WTC11 (cell line): Measurements from ENCODE around the gene TMEM156. TPM values are rescaled to one million over a fixed set of nuclear protein-coding genes. Genes with fewer than 3 reads are reported as not detected.
A peak's percentile ranks its signal among the peaks of the same experiment; 100 is the strongest.

ENCODE experiments used
- ATAC-seq: fragments of 200-7000 bp; cut with Tn5 transposase; 2 replicates; pipeline ENCODE4 v1.10.0; 2021; ENCODE audit warnings: mild to moderate bottlenecking, moderate library complexity
- CTCF ChIA-PET: fragments of 300-600 bp; sonication (Branson Sonifier 250); formaldehyde crosslinking; loops from one replicate; lab custom pipeline; 2021; ENCODE audit warnings: antibody characterized with exemption; lab: Charles Lee
- POLR2A ChIA-PET: fragments of 350-600 bp; sonication (Branson Sonifier 250); formaldehyde crosslinking; loops from one replicate; lab custom pipeline; 2021; ENCODE audit warnings: antibody characterized with exemption; lab: Charles Lee
- DNase-seq: peaks from one replicate; pipeline ENCODE4 v3.0.0; 2021; ENCODE audit warnings: low spot score
- H3K27ac Mint-ChIP-seq: 2 replicates; pipeline ENCODE4 v1.8.0; 2021; ENCODE audit warnings: mixed read lengths
- H3K27me3 Mint-ChIP-seq: 2 replicates; pipeline ENCODE4 v1.8.0; 2021; ENCODE audit warnings: low read depth, mild to moderate bottlenecking, moderate library complexity, mixed read lengths
- H3K36me3 Mint-ChIP-seq: 2 replicates; pipeline ENCODE4 v1.8.0; 2021; ENCODE audit warnings: mixed read lengths
- H3K4me1 Mint-ChIP-seq: 2 replicates; pipeline ENCODE4 v1.8.0; 2022; ENCODE audit warnings: mixed read lengths
- H3K4me3 Mint-ChIP-seq: 2 replicates; pipeline ENCODE4 v1.8.0; 2021; ENCODE audit warnings: mild to moderate bottlenecking, moderate library complexity, mixed read lengths
- H3K9me3 Mint-ChIP-seq: 2 replicates; pipeline ENCODE4 v1.8.0; 2021; ENCODE audit warnings: mixed read lengths
- ATF1 ChIP-seq: sonication (generic); formaldehyde crosslinking; IDR thresholded peaks from 2 replicates; pipeline ENCODE4 v1.8.1; 2023; ENCODE audit warnings: mild to moderate bottlenecking, moderate library complexity, missing genetic modification reagents
- FOXJ3 ChIP-seq: sonication (generic); formaldehyde crosslinking; IDR thresholded peaks from 2 replicates; pipeline ENCODE4 v1.9.0; 2021; ENCODE audit warnings: missing genetic modification reagents, mild to moderate bottlenecking, borderline replicate concordance
- FOXK1 ChIP-seq: sonication (generic); formaldehyde crosslinking; IDR thresholded peaks from 2 replicates; pipeline ENCODE4 v1.8.0; 2022; ENCODE audit warnings: mild to moderate bottlenecking, moderate library complexity, missing genetic modification reagents
- GTF2I ChIP-seq: fragments of 250-450 bp; sonication (Bioruptor Pico); conservative IDR thresholded peaks from 2 replicates; pipeline ENCODE4 v1.4.0; 2021; ENCODE audit warnings: mild to moderate bottlenecking
- MXD4 ChIP-seq: fragments of 250-450 bp; sonication (Bioruptor Pico); IDR thresholded peaks from 2 replicates; pipeline ENCODE4 v1.8.0; 2021; ENCODE audit warnings: mild to moderate bottlenecking, moderate library complexity, borderline replicate concordance
- MYBL2 ChIP-seq: sonication (generic); formaldehyde crosslinking; IDR thresholded peaks from 2 replicates; pipeline ENCODE4 v1.8.1; 2023; ENCODE audit warnings: mild to moderate bottlenecking, moderate library complexity, missing genetic modification reagents
- NFE2L1 ChIP-seq: sonication (generic); formaldehyde crosslinking; IDR thresholded peaks from 2 replicates; pipeline ENCODE4 v1.8.1; 2023; ENCODE audit warnings: missing genetic modification reagents
- SOX15 ChIP-seq: fragments of 250-450 bp; sonication (Bioruptor Pico); IDR thresholded peaks from 2 replicates; pipeline ENCODE4 v1.9.0; 2021; ENCODE audit warnings: mild to moderate bottlenecking
- ZNF219 ChIP-seq: sonication (generic); formaldehyde crosslinking; IDR thresholded peaks from 2 replicates; pipeline ENCODE4 v1.8.0; 2023; ENCODE audit warnings: missing genetic modification reagents, mild to moderate bottlenecking, borderline replicate concordance
- total RNA-seq: library from RNA; stranded (reverse); gene quantifications from 3 replicates; pipeline ENCODE4 v1.2.3, GENCODE V29; 2021
- TF ChIP-seq, protein P1 (sequence below): fragments of 250-450 bp; sonication (Bioruptor Pico); IDR thresholded peaks from 2 replicates; pipeline ENCODE4 v2.1.2; 2022; ENCODE audit warnings: mild to moderate bottlenecking, moderate library complexity
- TF ChIP-seq, protein P2 (sequence below): sonication (generic); formaldehyde crosslinking; IDR thresholded peaks from 2 replicates; pipeline ENCODE4 v1.8.0; 2023; ENCODE audit warnings: mild to moderate bottlenecking, missing genetic modification reagents
- TF ChIP-seq, protein P3 (sequence below): sonication (generic); formaldehyde crosslinking; IDR thresholded peaks from 2 replicates; pipeline ENCODE4 v1.8.0; 2022; ENCODE audit warnings: mild to moderate bottlenecking, missing genetic modification reagents
- TF ChIP-seq, protein P4 (sequence below): fragments of 250-450 bp; sonication (Bioruptor Pico); IDR thresholded peaks from 2 replicates; pipeline ENCODE4 v1.9.0; 2021; ENCODE audit warnings: mild to moderate bottlenecking, borderline replicate concordance
- TF ChIP-seq, protein P5 (sequence below): sonication (generic); formaldehyde crosslinking; IDR thresholded peaks from 2 replicates; pipeline ENCODE4 v1.8.0; 2023; ENCODE audit warnings: missing genetic modification reagents
- TF ChIP-seq, protein P6 (sequence below): sonication (generic); formaldehyde crosslinking; IDR thresholded peaks from 2 replicates; pipeline ENCODE4 v1.8.0; 2022; ENCODE audit warnings: mild to moderate bottlenecking, missing genetic modification reagents

Gene TMEM156
- total RNA-seq, 1 experiment from 2014 or later, result 0.24 TPM

DNA sequence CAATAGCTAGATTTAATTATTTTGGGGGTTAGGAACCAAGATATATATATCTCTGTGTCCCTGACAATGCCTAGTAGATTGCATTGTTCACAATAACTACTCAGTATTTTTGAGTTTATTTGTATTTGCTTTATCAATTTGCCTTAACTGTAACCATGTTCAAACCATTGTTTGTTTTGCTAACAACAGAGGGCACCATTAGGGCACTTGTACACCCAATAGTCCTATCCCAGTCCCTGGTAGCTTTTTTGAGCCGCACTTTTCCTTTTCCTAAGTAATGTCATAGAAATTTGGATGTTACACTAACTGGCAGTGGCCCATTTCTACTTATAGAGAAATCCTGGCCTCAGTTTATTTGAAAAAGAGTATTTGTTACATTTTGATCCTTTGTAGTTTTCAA, 29.2 kb upstream of the TMEM156 start:
- ChIA-PET CTCF (interaction anchor here (0.9 to 1.9 kb wide), 2 partner anchors 74 to 201 kb away, joined by 3 to 4 read pairs; no protein-coding TSS in a partner anchor), POLR2A (no interaction called here)
- DNase-seq (no peak), ATAC-seq (no peak)
- no peaks in the 10 kb centered on the region for H3K36me3 Mint-ChIP-seq
- H3K4me1 Mint-ChIP-seq, result peaks cover 32% of the 10 kb centered on the region
- H3K27ac Mint-ChIP-seq, result no peak overlapping the region
- peak overlapping the region; percentile 57 for H3K4me3 Mint-ChIP-seq
- TF ChIP-seq, protein P1, sequence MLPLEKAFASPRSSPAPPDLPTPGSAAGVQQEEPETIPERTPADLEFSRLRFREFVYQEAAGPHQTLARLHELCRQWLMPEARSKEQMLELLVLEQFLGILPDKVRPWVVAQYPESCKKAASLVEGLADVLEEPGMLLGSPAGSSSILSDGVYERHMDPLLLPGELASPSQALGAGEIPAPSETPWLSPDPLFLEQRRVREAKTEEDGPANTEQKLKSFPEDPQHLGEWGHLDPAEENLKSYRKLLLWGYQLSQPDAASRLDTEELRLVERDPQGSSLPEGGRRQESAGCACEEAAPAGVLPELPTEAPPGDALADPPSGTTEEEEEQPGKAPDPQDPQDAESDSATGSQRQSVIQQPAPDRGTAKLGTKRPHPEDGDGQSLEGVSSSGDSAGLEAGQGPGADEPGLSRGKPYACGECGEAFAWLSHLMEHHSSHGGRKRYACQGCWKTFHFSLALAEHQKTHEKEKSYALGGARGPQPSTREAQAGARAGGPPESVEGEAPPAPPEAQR (CRISPR knock-in tag), result no peak
- TF ChIP-seq NFE2L1 (CRISPR knock-in tag), result no peak
- TF ChIP-seq, protein P2, sequence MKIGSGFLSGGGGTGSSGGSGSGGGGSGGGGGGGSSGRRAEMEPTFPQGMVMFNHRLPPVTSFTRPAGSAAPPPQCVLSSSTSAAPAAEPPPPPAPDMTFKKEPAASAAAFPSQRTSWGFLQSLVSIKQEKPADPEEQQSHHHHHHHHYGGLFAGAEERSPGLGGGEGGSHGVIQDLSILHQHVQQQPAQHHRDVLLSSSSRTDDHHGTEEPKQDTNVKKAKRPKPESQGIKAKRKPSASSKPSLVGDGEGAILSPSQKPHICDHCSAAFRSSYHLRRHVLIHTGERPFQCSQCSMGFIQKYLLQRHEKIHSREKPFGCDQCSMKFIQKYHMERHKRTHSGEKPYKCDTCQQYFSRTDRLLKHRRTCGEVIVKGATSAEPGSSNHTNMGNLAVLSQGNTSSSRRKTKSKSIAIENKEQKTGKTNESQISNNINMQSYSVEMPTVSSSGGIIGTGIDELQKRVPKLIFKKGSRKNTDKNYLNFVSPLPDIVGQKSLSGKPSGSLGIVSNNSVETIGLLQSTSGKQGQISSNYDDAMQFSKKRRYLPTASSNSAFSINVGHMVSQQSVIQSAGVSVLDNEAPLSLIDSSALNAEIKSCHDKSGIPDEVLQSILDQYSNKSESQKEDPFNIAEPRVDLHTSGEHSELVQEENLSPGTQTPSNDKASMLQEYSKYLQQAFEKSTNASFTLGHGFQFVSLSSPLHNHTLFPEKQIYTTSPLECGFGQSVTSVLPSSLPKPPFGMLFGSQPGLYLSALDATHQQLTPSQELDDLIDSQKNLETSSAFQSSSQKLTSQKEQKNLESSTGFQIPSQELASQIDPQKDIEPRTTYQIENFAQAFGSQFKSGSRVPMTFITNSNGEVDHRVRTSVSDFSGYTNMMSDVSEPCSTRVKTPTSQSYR (CRISPR knock-in tag), result no peak
- no peak for TF ChIP-seq ATF1 (CRISPR knock-in tag)
- no peak for TF ChIP-seq FOXK1
- TF ChIP-seq, protein P3, sequence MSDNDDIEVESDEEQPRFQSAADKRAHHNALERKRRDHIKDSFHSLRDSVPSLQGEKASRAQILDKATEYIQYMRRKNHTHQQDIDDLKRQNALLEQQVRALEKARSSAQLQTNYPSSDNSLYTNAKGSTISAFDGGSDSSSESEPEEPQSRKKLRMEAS (CRISPR knock-in tag), result no peak
- TF ChIP-seq, protein P4, sequence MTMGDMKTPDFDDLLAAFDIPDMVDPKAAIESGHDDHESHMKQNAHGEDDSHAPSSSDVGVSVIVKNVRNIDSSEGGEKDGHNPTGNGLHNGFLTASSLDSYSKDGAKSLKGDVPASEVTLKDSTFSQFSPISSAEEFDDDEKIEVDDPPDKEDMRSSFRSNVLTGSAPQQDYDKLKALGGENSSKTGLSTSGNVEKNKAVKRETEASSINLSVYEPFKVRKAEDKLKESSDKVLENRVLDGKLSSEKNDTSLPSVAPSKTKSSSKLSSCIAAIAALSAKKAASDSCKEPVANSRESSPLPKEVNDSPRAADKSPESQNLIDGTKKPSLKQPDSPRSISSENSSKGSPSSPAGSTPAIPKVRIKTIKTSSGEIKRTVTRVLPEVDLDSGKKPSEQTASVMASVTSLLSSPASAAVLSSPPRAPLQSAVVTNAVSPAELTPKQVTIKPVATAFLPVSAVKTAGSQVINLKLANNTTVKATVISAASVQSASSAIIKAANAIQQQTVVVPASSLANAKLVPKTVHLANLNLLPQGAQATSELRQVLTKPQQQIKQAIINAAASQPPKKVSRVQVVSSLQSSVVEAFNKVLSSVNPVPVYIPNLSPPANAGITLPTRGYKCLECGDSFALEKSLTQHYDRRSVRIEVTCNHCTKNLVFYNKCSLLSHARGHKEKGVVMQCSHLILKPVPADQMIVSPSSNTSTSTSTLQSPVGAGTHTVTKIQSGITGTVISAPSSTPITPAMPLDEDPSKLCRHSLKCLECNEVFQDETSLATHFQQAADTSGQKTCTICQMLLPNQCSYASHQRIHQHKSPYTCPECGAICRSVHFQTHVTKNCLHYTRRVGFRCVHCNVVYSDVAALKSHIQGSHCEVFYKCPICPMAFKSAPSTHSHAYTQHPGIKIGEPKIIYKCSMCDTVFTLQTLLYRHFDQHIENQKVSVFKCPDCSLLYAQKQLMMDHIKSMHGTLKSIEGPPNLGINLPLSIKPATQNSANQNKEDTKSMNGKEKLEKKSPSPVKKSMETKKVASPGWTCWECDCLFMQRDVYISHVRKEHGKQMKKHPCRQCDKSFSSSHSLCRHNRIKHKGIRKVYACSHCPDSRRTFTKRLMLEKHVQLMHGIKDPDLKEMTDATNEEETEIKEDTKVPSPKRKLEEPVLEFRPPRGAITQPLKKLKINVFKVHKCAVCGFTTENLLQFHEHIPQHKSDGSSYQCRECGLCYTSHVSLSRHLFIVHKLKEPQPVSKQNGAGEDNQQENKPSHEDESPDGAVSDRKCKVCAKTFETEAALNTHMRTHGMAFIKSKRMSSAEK (CRISPR knock-in tag), result no peak
- TF ChIP-seq, protein P5, sequence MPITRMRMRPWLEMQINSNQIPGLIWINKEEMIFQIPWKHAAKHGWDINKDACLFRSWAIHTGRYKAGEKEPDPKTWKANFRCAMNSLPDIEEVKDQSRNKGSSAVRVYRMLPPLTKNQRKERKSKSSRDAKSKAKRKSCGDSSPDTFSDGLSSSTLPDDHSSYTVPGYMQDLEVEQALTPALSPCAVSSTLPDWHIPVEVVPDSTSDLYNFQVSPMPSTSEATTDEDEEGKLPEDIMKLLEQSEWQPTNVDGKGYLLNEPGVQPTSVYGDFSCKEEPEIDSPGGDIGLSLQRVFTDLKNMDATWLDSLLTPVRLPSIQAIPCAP (CRISPR knock-in tag), result no peak
- TF ChIP-seq MXD4, result no peak
- TF ChIP-seq, protein P6, sequence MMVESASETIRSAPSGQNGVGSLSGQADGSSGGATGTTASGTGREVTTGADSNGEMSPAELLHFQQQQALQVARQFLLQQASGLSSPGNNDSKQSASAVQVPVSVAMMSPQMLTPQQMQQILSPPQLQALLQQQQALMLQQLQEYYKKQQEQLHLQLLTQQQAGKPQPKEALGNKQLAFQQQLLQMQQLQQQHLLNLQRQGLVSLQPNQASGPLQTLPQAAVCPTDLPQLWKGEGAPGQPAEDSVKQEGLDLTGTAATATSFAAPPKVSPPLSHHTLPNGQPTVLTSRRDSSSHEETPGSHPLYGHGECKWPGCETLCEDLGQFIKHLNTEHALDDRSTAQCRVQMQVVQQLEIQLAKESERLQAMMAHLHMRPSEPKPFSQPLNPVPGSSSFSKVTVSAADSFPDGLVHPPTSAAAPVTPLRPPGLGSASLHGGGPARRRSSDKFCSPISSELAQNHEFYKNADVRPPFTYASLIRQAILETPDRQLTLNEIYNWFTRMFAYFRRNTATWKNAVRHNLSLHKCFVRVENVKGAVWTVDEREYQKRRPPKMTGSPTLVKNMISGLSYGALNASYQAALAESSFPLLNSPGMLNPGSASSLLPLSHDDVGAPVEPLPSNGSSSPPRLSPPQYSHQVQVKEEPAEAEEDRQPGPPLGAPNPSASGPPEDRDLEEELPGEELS (CRISPR knock-in tag), result no peak
- no peak for TF ChIP-seq FOXJ3 (CRISPR knock-in tag)
- no peak for TF ChIP-seq GTF2I
- H3K9me3 Mint-ChIP-seq, result no peaks in the 10 kb centered on the region
- no peaks in the 10 kb centered on the region for H3K27me3 Mint-ChIP-seq

DNA sequence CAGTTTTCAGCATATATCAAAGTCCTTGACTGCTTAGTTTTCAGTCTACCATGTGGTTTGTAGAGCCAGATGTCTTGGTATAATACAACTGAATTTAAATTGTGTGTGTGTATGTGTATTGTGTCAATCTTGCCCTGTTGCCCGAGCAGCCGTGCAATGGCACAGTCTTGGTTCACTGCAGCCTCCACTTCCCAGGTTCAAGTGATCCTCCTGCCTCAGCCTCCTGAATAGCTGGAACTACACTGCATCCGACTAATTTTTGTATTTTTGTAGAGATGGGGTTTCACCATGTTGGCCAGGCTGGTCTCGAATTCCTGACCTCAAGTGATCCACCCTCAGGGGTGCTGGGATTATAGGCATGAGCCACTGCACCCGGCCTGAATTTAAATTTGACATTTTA, 23.8 kb upstream of the TMEM156 start:
- CTCF ChIA-PET, result no interaction called here
- no peaks in the 10 kb centered on the region for H3K36me3 Mint-ChIP-seq
- no peak for DNase-seq
- POLR2A ChIA-PET, result no interaction called here
- peaks cover 19% of the 10 kb centered on the region for H3K4me1 Mint-ChIP-seq
- TF ChIP-seq MYBL2 (CRISPR knock-in tag) (no peak), ZNF219 (no peak), SOX15 (CRISPR knock-in tag) (no peak)
- no peaks in the 10 kb centered on the region for H3K9me3 Mint-ChIP-seq
- ATAC-seq, result no peak
- H3K4me3 Mint-ChIP-seq, result no peak overlapping the region
- H3K27me3 Mint-ChIP-seq, result no peaks in the 10 kb centered on the region
- no peak overlapping the region for H3K27ac Mint-ChIP-seq
